Measurements from ENCODE around the gene SNRPB.
A peak's percentile ranks its signal among the peaks of the same experiment; 100 is the strongest.
"Not testable (repeated sequence)": the region's sequence is repeated elsewhere in the genome, so short reads cannot be mapped to it uniquely, and the experiment has no call there.

SNRPB gene

DNA sequence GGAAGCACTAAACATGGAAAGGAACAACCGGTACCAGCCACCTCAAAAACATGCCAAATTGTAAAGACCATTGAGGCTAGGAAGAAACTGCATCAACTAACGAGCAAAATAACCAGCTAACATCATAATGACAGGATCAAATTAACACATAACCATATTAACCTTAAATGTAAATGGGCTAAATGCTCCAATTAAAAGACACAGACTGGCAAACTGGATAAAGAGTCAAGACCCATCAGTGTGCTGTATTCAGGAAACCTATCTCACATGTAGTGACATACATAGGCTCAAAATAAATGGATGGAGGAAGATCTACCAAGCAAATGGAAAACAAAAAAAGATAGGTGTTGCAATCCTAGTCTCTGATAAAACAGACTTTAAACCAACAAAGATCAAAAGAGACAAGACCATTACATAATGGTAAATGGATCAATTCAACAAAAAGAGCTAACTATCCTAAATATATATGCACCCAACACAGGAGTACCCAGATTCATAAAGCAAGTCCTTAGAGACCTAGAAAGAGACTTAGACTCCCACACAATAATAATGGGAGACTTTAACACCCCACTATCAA is 32.3 kb upstream of the SNRPB start:
- DNase-seq, H3K9me3 Mint-ChIP-seq, H3K27ac Mint-ChIP-seq, H3K4me3 Mint-ChIP-seq, H3K27me3 Mint-ChIP-seq, CTCF ChIA-PET, H3K4me1 Mint-ChIP-seq: not testable (repeated sequence)
- peaks cover 15% of the 10 kb centered on the region for H3K36me3 Mint-ChIP-seq

DNA sequence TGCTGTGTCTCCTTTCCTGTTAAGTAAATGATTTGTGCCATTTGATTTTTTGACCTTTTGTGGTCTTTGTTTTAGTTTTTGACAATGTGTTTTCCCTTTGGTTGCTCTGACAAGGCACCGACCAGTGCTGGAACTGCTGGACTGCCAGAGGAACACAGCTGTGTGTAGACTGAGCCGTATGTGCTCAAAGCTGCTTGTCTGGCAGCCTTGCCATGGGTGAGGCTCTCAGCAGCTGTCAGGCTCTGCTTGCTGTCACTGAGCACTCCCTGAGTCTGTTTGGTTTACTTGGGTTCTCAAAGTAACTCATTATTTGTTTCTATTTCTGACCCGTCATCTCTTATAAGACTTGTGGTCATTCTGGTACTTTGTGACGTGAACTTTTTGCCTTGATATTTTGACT is 15.1 kb upstream of the SNRPB start:
- Mint-ChIP-seq H3K36me3 (peaks cover 43% of the 10 kb centered on the region), H3K9me3 (no peaks in the 10 kb centered on the region), H3K4me1 (no peaks in the 10 kb centered on the region), H3K27me3 (no peaks in the 10 kb centered on the region), H3K27ac (no peak overlapping the region), H3K4me3 (no peak overlapping the region)
- no peak for DNase-seq
- CTCF ChIA-PET, result no interaction called here

DNA sequence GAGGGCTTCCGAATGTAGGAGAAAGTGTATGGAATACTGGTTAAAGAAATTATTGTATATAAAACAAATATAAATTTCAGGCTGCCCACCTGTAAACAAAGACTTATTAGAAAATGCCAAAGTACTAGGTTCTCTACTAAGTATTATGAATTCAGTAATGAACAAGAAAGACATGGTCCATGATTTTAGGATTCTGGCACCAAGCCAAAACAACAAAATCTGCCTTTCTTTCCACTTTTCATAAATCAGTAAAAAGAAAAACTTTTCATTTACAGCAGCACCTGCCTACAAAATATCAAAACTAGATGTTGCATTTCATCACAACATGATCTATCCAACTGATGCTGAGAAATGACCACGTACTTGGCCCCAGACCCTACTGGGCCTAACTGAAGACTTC is 14.5 kb upstream of the SNRPB start:
- no peak overlapping the region for H3K4me3 Mint-ChIP-seq
- H3K9me3 Mint-ChIP-seq, result peaks cover 2% of the 10 kb centered on the region
- H3K27me3 Mint-ChIP-seq, result no peaks in the 10 kb centered on the region
- peaks cover 46% of the 10 kb centered on the region for H3K36me3 Mint-ChIP-seq
- H3K27ac Mint-ChIP-seq, result no peak overlapping the region
- no peaks in the 10 kb centered on the region for H3K4me1 Mint-ChIP-seq
- CTCF ChIA-PET, result no interaction called here
- DNase-seq, result no peak

DNA sequence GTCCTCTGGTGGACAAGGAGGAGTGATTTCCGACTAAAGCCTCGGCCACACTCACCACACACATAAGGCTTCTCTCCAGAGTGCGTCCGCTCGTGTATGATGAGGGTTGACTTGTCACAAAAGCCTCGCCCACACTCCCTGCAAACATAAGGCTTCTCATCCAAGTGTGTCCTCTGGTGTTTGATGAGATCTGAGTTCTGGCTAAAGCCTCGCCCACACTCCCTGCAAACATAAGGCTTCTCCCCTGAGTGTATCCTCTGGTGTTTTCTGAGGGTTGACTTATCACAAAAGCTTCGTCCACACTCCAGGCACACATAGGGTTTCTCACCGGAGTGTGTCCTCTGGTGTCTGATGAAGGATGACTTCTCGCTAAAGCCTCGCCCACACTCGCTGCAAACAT is 12.9 kb upstream of the SNRPB start:
- Mint-ChIP-seq H3K4me3 (no peak overlapping the region), H3K36me3 (peaks cover 45% of the 10 kb centered on the region)
- CTCF ChIA-PET, result no interaction called here

DNA sequence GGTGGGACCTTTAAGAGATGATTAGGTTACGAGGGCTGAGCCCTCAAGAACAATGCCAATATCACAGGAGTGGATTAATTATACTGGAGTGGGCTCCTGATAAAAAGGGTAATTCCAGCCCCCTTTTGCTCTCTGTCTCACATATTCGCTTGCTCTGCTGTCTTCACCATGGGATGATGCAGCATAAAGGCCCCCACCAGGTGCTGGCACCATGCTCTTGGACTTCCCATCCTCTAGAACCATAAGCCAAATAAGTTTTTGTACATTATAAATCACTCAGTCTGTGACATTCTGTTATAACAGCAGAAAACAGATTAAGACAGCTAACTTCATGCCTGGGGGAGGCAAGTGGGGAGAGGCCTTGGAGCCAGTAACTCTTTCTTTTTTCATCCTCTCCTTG is 9.8 kb upstream of the SNRPB start:
- CTCF ChIA-PET, result no interaction called here
- Mint-ChIP-seq H3K27me3 (no peaks in the 10 kb centered on the region), H3K27ac (no peak overlapping the region), H3K36me3 (peaks cover 35% of the 10 kb centered on the region), H3K9me3 (peaks cover 2% of the 10 kb centered on the region), H3K4me1 (no peaks in the 10 kb centered on the region), H3K4me3 (no peak overlapping the region)
- DNase-seq, result no peak

More for the DNA sequence above, 12.9 kb upstream of the SNRPB start:
- no peak for DNase-seq
- H3K27ac Mint-ChIP-seq, result no peak overlapping the region
- no peaks in the 10 kb centered on the region for H3K27me3 Mint-ChIP-seq
- no peaks in the 10 kb centered on the region for H3K4me1 Mint-ChIP-seq
- peaks cover 2% of the 10 kb centered on the region for H3K9me3 Mint-ChIP-seq

- Mint-ChIP-seq H3K9me3 (peaks cover 2% of the 10 kb centered on the region), H3K36me3 (peaks cover 23% of the 10 kb centered on the region), H3K4me3 (no peak overlapping the region), H3K27me3 (no peaks in the 10 kb centered on the region), H3K4me1 (peaks cover 6% of the 10 kb centered on the region), H3K27ac (no peak overlapping the region)
- CTCF ChIA-PET, result interaction anchor here (0.7 to 2.0 kb wide), 5 partner anchors 25 to 270 kb away, joined by 3 to 10 read pairs (median 5); no protein-coding TSS in a partner anchor
- DNase-seq, result no peak
These were observed 6.4 kb upstream of the SNRPB start for GRCh38 chr20:2476742-2477615.

DNA sequence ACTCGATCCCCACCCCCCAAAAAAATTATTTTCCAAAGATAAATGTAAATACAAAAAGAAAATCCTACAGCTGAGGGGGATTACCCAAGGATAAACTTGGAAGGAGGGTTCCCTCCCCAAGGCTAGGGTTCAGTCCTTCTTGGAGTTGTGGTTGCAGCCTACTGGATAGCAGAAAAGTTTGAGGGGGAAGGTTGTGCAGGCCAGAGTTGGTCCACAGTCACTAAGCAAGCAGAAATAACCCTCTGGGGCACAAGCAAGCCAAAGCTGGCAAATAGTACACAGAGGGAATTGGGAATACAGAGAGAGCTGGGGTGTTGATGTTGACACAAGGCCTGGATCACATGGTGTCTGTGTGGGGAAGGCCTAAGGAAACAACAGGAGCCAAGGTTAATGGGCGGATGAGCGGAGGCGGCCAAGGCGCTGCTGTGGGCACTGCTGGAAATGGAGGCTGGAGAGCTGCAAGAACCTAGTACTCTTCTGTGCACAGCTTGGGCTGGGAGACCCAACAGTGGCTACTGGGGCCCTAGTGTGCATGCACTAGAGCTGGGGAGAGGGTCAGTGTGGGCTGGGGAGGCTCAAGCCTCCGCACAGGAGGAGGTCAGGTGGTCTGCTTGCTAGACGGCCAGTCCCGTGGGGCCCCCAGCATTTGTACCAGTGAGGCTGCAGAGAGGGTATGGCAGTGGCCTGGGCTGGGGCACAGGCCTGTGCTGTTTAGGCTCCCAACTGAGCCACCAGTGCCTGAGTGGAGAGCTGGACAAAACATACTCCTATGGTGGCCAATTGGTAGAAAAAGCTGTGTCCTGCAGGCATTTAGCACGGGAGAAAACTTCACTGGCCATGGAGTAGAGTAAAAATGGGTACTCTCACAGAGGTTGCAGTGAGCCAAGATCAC is 5.5 kb upstream of the SNRPB start:
- no peak overlapping the region for H3K27ac Mint-ChIP-seq
- H3K4me3 Mint-ChIP-seq, result no peak overlapping the region
- DNase-seq, result no peak
- peaks cover 12% of the 10 kb centered on the region for H3K4me1 Mint-ChIP-seq
- CTCF ChIA-PET, result interaction anchor here (1.0 to 2.0 kb wide), 2 partner anchors 45 to 269 kb away, joined by 5 to 10 read pairs; no protein-coding TSS in a partner anchor
- H3K9me3 Mint-ChIP-seq, result peaks cover 2% of the 10 kb centered on the region
- peaks cover 18% of the 10 kb centered on the region for H3K36me3 Mint-ChIP-seq
- no peaks in the 10 kb centered on the region for H3K27me3 Mint-ChIP-seq

DNA sequence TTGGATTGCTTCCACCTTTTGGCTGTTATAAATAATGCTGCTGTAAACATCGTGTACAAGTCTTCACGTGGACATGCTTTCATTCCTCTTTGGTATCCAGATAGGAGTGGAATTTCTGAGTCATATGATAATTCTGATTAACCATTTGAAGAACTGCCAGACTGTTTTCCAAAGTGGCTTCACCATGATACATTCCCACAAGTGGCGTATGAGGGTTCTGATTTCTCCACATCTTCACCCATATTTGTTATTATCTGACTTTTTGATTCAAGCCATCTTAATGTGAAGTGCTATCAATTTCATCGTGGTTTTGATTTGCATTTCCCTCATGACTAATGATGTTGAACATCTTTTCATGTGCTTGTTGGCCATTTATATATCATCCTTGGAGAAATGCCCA is 2.9 kb upstream of the SNRPB start:
- CTCF ChIA-PET, result no interaction called here
- no peak for DNase-seq
- Mint-ChIP-seq H3K27ac (no peak overlapping the region), H3K36me3 (peaks cover 18% of the 10 kb centered on the region), H3K4me3 (no peak overlapping the region), H3K27me3 (no peaks in the 10 kb centered on the region), H3K4me1 (peaks cover 30% of the 10 kb centered on the region), H3K9me3 (no peaks in the 10 kb centered on the region)

DNA sequence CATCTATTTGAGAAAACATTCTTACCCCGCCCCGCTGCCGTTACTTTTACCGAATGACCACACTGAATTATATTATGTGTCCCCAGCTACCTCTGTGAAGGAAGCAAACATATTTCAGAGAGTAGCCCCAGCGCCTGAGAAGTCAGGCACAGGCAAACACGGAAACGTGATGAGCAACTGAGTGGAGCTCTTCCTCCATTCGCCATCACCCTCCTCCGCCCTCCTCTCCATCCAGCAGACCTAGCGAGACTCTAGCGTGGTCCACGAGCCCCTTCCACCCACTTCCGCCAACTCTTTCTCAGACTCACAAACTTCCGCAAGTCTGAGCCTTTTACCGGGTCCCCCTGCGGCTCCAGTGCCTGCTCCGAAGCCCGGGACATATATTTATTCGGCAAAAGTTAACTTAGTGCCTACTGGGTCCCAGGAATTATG is 582 bp downstream of the SNRPB start:
- H3K9me3 Mint-ChIP-seq, result no peaks in the 10 kb centered on the region
- peaks cover 47% of the 10 kb centered on the region for H3K4me1 Mint-ChIP-seq
- CTCF ChIA-PET, result interaction anchor here (1.6 to 3.6 kb wide), 3 partner anchors 18 to 53 kb away, joined by 4 to 30 read pairs (median 9); no protein-coding TSS in a partner anchor
- DNase-seq, result peak; percentile 76
- peak overlapping the region; percentile 97 for H3K27ac Mint-ChIP-seq
- peak overlapping the region; percentile 93 for H3K4me3 Mint-ChIP-seq
- peaks cover 46% of the 10 kb centered on the region for H3K36me3 Mint-ChIP-seq
- H3K27me3 Mint-ChIP-seq, result no peaks in the 10 kb centered on the region

GRCh38 chr20:2468581-2469407 is 1.8 kb downstream of the SNRPB start:
- CTCF ChIA-PET, result interaction anchor here (1.7 to 3.6 kb wide), 2 partner anchors 51 to 54 kb away, joined by 4 to 30 read pairs; no protein-coding TSS in a partner anchor
- peaks cover 53% of the 10 kb centered on the region for H3K36me3 Mint-ChIP-seq
- no peaks in the 10 kb centered on the region for H3K27me3 Mint-ChIP-seq
- peak overlapping the region; percentile 33 for H3K27ac Mint-ChIP-seq
- no peaks in the 10 kb centered on the region for H3K9me3 Mint-ChIP-seq
- H3K4me1 Mint-ChIP-seq, result peaks cover 47% of the 10 kb centered on the region
- H3K4me3 Mint-ChIP-seq, result peak overlapping the region; percentile 93
- no peak for DNase-seq

DNA sequence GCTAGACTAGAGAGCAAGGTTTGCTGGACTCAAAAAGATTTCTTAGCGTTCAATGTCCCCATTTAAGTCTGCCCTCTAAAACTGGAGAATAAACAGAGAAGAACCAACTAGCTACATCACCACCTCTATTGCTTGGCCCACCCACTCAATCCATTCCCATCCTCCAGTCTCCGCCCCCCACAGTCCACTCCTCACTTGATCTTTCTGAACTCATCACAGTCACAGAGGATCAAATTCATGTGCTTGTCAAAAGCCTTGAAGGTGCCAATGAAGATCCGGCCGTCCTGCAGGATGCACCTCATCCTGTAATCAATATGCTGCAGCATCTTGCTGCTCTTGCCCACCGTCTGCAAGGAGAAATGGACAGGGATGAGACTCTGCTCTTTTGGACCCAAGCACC is 3.2 kb downstream of the SNRPB start:
- Mint-ChIP-seq H3K27me3 (no peaks in the 10 kb centered on the region), H3K4me1 (peaks cover 45% of the 10 kb centered on the region), H3K4me3 (no peak overlapping the region), H3K9me3 (no peaks in the 10 kb centered on the region), H3K36me3 (peaks cover 62% of the 10 kb centered on the region), H3K27ac (no peak overlapping the region)
- CTCF ChIA-PET, result interaction anchor here (1.5 kb wide), 1 partner anchor 15 kb away, joined by 7 read pairs; no protein-coding TSS in a partner anchor
- DNase-seq, result no peak

GRCh38 chr20:2465100-2465499 is 5.5 kb downstream of the SNRPB start:
- no peak overlapping the region for H3K4me3 Mint-ChIP-seq
- no peak for DNase-seq
- CTCF ChIA-PET, result no interaction called here
- H3K36me3 Mint-ChIP-seq, result peaks cover 77% of the 10 kb centered on the region
- H3K4me1 Mint-ChIP-seq, result peaks cover 30% of the 10 kb centered on the region
- no peak overlapping the region for H3K27ac Mint-ChIP-seq
- no peaks in the 10 kb centered on the region for H3K27me3 Mint-ChIP-seq
- no peaks in the 10 kb centered on the region for H3K9me3 Mint-ChIP-seq

GRCh38 chr20:2463616-2464365 is 6.8 kb downstream of the SNRPB start:
- peaks cover 76% of the 10 kb centered on the region for H3K36me3 Mint-ChIP-seq
- H3K4me1 Mint-ChIP-seq, result peaks cover 19% of the 10 kb centered on the region
- CTCF ChIA-PET, result interaction anchor here (1.0 kb wide), 1 partner anchor 58 kb away, joined by 4 read pairs; no protein-coding TSS in a partner anchor
- no peaks in the 10 kb centered on the region for H3K27me3 Mint-ChIP-seq
- H3K9me3 Mint-ChIP-seq, result no peaks in the 10 kb centered on the region
- DNase-seq, result no peak
- H3K4me3 Mint-ChIP-seq, result no peak overlapping the region
- H3K27ac Mint-ChIP-seq, result no peak overlapping the region
